Neuron (in vitro differentiated cells): Measurements from ENCODE around the gene GARNL3.

Experiments used
- H2AFZ ChIP-seq: one replicate; pipeline ENCODE4 v1.6.1; 2013; ENCODE audit warnings: low read depth, mild to moderate bottlenecking, inconsistent platforms, low read length, moderate library complexity
- H3K27me3 ChIP-seq: one replicate; pipeline ENCODE4 v1.6.1; 2013; ENCODE audit warnings: low read length; ENCODE audit not compliant: insufficient read depth
- H3K36me3 ChIP-seq: one replicate; pipeline ENCODE4 v1.6.1; 2013; ENCODE audit warnings: low read length; ENCODE audit not compliant: insufficient read depth
- H3K4me1 ChIP-seq: one replicate; pipeline ENCODE4 v1.6.1; 2013; ENCODE audit warnings: low read length; ENCODE audit not compliant: insufficient read depth
- H3K4me3 ChIP-seq: 2 replicates; pipeline ENCODE4 v1.5.1; 2013; ENCODE audit warnings: mild to moderate bottlenecking, low read length, moderate library complexity
- H3K9me3 ChIP-seq: one replicate; pipeline ENCODE4 v1.6.1; 2013; ENCODE audit warnings: low read length

Gene GARNL3

GRCh38 chr9:127264462-127265219 is at the start of gene GARNL3:
Gene GARNL3 (plus strand): TSS chr9:127264774. CDS start chr9:127264878, 104 bp downstream.
- H3K9me3 ChIP-seq, result no peaks in the 10 kb centered on the region
- peak within 1 kb of the TSS; percentile 28 for H3K4me3 ChIP-seq
- no peaks in the 10 kb centered on the region for H3K36me3 ChIP-seq
- H3K4me1 ChIP-seq, result peaks cover 16% of the 10 kb centered on the region
- no peaks in the 10 kb centered on the region for H3K27me3 ChIP-seq
- peak within 1 kb of the TSS; percentile 98 for H2AFZ ChIP-seq

GRCh38 chr9:127215268-127216209 is 49.0 kb upstream of the GARNL3 start:
- no peak overlapping the region for H2AFZ ChIP-seq

GRCh38 chr9:127216210-127216887 is 48.2 kb upstream of the GARNL3 start:
- Histone ChIP-seq H3K9me3 (no peaks in the 10 kb centered on the region), H3K27me3 (no peaks in the 10 kb centered on the region), H3K4me1 (no peaks in the 10 kb centered on the region), H3K36me3 (no peaks in the 10 kb centered on the region), H3K4me3 (no peak overlapping the region), H2AFZ (no peak overlapping the region)

More at GRCh38 chr9:127215268-127216209, 49.0 kb upstream of the GARNL3 start:
- Histone ChIP-seq H3K4me1 (no peaks in the 10 kb centered on the region), H3K4me3 (no peak overlapping the region), H3K36me3 (no peaks in the 10 kb centered on the region), H3K9me3 (no peaks in the 10 kb centered on the region), H3K27me3 (no peaks in the 10 kb centered on the region)

- no peak overlapping the region for H3K4me3 ChIP-seq
- H3K27me3 ChIP-seq, result no peaks in the 10 kb centered on the region
- no peak overlapping the region for H2AFZ ChIP-seq
- no peaks in the 10 kb centered on the region for H3K36me3 ChIP-seq
- H3K9me3 ChIP-seq, result no peaks in the 10 kb centered on the region
- H3K4me1 ChIP-seq, result no peaks in the 10 kb centered on the region
Observed at GRCh38 chr9:127216888-127217217, 47.7 kb upstream of the GARNL3 start.

GRCh38 chr9:127218818-127219217 is 45.8 kb upstream of the GARNL3 start:
- no peaks in the 10 kb centered on the region for H3K27me3 ChIP-seq
- no peak overlapping the region for H2AFZ ChIP-seq
- no peaks in the 10 kb centered on the region for H3K36me3 ChIP-seq
- H3K4me1 ChIP-seq, result no peaks in the 10 kb centered on the region
- H3K4me3 ChIP-seq, result no peak overlapping the region
- no peaks in the 10 kb centered on the region for H3K9me3 ChIP-seq

- Histone ChIP-seq H3K27me3 (no peaks in the 10 kb centered on the region), H2AFZ (no peak overlapping the region), H3K4me1 (no peaks in the 10 kb centered on the region), H3K4me3 (no peak overlapping the region), H3K9me3 (no peaks in the 10 kb centered on the region), H3K36me3 (no peaks in the 10 kb centered on the region)
Observed at GRCh38 chr9:127219520-127219919, 45.1 kb upstream of the GARNL3 start.

- H3K4me3 ChIP-seq, result no peak overlapping the region
- no peaks in the 10 kb centered on the region for H3K9me3 ChIP-seq
- H3K27me3 ChIP-seq, result no peaks in the 10 kb centered on the region
- H3K36me3 ChIP-seq, result no peaks in the 10 kb centered on the region
- H2AFZ ChIP-seq, result no peak overlapping the region
- H3K4me1 ChIP-seq, result peaks cover 3% of the 10 kb centered on the region
Observed at GRCh38 chr9:127221695-127222094, 42.9 kb upstream of the GARNL3 start.

GRCh38 chr9:127222388-127223095 is 42.0 kb upstream of the GARNL3 start:
- no peak overlapping the region for H2AFZ ChIP-seq
- no peaks in the 10 kb centered on the region for H3K27me3 ChIP-seq
- H3K9me3 ChIP-seq, result no peaks in the 10 kb centered on the region
- peaks cover 3% of the 10 kb centered on the region for H3K4me1 ChIP-seq
- H3K4me3 ChIP-seq, result no peak overlapping the region
- H3K36me3 ChIP-seq, result no peaks in the 10 kb centered on the region

GRCh38 chr9:127223266-127223665 is 41.3 kb upstream of the GARNL3 start:
- Histone ChIP-seq H3K27me3 (no peaks in the 10 kb centered on the region), H3K9me3 (no peaks in the 10 kb centered on the region), H3K4me1 (peaks cover 3% of the 10 kb centered on the region), H3K36me3 (no peaks in the 10 kb centered on the region), H2AFZ (no peak overlapping the region), H3K4me3 (no peak overlapping the region)

GRCh38 chr9:127223810-127224177 is 40.8 kb upstream of the GARNL3 start:
- Histone ChIP-seq H3K27me3 (no peaks in the 10 kb centered on the region), H3K9me3 (no peaks in the 10 kb centered on the region), H3K4me1 (peaks cover 3% of the 10 kb centered on the region), H3K4me3 (peak overlapping the region; percentile 70), H2AFZ (peak overlapping the region; percentile 49), H3K36me3 (no peaks in the 10 kb centered on the region)

GRCh38 chr9:127224178-127224882 is 40.2 kb upstream of the GARNL3 start:
- Histone ChIP-seq H3K9me3 (no peaks in the 10 kb centered on the region), H3K4me1 (peaks cover 3% of the 10 kb centered on the region), H3K4me3 (peak overlapping the region; percentile 70), H2AFZ (peak overlapping the region; percentile 49), H3K36me3 (no peaks in the 10 kb centered on the region), H3K27me3 (no peaks in the 10 kb centered on the region)
